HG02970 (cell line): ENCODE data around the gene LIPI.
"Not testable (repeated sequence)": the region's sequence is repeated elsewhere in the genome, so short reads cannot be mapped to it uniquely, and the experiment has no call there.

Source experiments
- ATAC-seq: cut with Tn5 transposase; IDR thresholded peaks from one replicate; pipeline ENCODE4 v1.9.1; 2021; ENCODE audit warnings: mild to moderate bottlenecking, moderate library complexity, moderate number of reproducible peaks; ENCODE audit not compliant: unreplicated experiment, low FRiP score

LIPI gene

DNA sequence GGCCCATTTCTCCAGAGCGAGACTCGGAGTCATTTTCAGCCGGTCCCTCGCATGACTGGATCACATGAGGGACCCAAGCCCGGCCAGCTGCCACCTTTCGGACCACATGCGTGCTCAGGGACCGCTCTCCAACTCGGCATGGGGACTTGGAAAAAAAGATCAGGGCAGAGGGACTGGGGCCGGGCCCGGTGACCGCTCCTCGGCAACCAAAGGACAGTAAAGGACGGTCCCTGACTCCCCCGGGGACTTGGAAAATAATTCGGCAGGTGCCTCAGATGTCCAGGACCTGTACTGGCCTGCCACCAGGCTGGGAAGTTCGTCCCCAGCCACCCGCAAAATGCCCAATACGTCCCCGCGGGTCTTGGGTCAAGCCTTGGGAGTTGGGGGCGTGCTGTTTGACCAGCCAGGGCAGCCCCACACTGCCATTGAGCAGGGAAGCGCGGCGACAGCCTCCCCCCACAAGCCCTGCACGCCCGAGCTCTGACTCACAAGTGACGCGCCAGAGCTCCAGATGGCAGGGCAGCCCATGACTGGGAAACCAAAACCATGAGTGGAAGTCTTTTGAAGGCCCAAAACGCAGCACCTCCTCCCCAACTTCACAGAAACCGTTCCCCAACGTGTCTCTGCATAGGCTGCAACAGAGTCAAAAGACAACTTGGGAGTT, 134.5 kb downstream of the LIPI start:
- no peak for ATAC-seq

DNA sequence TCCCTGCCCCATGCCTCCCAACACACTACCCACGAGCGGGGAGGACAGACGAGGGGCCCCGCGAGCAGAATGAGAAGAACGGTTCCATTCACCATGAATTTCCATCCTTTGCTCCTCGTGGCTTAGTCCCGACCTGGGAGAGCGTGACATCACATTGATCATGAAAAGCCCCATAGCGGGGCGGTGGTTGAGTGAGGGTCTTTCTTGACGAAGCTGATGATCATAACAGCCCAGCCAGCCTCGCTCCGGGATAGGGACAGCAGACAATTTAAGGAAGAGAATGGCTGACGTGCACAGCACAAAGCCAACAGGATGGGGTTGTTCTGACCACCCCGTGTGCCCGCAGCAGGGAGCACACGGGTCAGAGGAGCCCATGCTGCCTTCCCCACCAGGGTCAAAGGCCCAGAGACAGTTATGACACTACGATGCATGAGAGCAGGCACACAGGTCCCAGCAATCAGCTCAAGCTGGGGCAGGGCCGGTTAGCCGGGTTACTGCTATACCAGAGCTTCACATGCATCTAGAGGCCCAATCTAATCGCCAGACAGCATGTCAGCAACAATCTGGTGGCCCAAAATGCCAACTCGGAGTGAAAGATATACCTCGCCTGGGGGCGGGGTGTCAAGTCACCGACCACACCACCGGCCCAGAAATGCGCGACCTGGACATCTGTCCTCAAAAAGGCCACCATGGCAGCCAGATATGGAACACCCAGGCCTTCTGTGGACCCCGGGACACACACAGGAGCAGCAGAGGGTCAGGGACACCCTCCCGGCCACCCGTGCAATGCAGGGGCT, 135.2 kb downstream of the LIPI start:
- ATAC-seq: no peak

DNA sequence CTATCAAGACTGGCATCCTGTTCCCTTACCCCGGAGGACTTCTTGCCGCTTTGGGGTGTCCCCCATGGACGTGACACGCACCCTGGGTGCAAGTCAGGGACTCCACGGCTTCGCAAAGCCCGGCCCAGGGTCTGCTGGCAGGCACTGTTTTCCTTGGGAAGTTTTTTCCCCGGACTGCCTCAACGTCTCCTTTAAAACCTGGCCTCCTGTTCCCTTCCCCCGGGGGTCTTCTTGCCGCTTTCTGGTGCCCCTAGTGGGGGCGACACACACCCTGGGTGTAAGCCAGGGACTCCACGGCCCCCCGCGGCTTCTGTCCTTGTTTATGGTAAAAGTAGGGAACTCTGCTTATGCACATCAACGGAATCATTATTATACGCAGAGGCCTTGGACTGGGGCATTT, 136.6 kb downstream of the LIPI start:
- ATAC-seq: no peak

DNA sequence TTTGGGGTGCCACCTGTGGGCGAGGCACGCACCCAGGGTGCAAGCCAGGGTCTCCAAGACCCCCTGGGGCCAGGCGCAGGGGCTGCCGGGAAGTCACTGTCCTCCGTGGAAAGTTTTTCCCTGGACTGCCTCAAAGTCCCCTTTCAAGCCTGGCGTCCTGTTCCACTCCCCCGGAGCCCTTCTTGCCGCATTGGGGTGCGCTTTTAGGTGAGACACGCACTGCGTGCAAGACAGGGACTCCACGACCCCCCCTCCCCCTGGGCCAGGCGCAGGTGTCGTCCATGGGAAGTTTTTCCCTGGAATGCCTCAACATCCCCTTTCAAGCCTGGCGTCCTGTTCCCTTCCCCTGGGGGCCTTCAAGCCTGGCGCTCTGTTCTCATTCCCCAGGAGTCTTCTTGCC, 137.1 kb downstream of the LIPI start:
- no peak for ATAC-seq

DNA sequence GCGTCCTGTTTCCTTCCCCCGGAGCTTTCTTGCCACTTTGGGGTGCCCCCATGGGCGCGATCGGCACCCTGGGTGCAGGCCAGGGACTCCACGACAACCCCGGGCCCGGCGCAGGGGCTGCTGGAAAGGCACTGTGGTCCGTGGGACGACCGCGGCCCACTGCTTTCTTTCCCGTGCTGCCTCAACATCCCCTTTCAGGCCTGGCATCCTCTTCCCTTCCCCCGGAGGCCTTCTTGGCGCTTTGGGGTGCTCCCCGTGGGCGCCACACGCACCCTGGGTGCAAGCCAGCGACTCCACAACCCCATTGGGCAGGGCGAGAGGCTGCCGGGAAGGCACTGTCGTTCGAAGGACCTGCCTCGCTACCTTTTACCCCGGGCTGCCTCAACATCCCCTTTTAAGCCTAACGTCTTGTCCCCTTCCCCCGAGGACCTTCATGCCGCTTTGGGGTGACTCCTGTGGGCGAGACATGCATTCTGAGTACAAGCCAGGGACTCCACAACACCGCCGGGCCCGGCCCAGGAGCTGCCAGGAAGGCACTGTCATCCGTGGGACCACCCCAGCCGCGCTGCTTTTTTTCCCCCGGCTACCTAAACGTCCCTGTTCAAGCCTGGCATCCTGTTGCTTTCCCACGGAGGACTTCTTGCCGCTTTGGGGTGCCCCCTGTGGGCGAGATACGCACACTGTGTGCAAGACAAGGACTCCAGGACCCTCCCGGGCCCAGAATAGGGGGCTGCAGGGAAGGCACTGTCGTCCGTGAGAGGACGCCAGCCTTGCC, 137.8 kb downstream of the LIPI start:
- no peak for ATAC-seq

DNA sequence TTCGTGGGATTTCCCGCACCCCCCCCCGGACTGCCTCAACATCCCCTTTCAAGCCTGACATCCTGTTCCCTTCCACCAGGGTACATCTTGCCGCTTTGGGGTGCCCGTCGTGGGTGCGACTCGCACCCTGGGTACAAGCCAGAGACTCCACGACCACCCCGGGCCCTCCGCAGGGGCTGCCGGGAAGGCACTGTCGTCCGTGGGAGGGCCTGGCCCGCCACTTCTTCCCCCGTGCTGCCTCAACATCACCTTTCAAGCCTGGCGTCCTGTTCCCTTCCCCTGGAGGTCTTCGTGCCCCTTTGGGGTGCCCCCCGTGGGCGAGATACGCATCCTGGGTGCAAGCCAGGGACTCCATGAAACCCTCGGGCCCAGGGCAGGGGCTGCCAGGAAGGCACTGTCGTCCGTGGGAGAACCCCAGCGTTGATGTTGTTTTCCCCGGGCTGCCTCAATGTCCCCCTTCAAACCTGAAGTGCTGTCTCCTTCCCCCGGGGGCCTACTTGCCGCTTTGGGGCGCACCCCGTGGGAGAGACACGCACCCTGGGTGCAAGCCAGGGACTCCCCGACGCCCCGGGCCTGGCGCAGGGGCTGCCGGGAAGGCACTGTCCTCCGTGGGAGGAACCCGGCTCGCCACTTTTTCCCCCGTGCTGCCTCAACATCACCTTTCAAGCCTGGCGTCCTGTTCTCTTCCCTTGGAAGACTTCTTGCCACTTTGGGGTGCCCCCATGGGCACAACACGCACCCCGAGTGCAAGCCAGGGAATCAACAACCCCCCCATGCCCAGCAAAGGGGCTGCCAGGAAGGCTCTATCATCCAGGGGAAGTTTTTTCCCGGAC, 138.6 kb downstream of the LIPI start:
- no peak for ATAC-seq

DNA sequence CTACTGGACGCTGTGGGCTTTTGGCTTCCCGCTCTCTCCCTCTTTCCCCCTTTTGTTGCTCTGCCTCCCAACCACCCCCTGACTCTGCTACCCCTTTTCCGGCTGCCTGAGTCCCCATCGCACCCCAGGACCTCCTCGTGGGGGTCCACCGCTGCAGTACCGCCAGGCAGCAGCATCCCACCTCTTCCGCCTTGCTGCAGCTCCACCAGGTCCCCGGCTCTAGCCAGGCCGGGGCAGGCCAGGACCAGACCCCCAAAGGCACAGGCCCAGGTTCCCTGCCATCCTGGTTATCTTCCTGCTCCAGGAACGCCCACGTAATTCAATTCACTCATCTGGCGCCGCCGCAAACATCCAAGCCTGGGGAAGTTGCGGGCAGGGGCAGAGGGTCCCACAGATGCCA, 139.8 kb downstream of the LIPI start:
- ATAC-seq: no peak

DNA sequence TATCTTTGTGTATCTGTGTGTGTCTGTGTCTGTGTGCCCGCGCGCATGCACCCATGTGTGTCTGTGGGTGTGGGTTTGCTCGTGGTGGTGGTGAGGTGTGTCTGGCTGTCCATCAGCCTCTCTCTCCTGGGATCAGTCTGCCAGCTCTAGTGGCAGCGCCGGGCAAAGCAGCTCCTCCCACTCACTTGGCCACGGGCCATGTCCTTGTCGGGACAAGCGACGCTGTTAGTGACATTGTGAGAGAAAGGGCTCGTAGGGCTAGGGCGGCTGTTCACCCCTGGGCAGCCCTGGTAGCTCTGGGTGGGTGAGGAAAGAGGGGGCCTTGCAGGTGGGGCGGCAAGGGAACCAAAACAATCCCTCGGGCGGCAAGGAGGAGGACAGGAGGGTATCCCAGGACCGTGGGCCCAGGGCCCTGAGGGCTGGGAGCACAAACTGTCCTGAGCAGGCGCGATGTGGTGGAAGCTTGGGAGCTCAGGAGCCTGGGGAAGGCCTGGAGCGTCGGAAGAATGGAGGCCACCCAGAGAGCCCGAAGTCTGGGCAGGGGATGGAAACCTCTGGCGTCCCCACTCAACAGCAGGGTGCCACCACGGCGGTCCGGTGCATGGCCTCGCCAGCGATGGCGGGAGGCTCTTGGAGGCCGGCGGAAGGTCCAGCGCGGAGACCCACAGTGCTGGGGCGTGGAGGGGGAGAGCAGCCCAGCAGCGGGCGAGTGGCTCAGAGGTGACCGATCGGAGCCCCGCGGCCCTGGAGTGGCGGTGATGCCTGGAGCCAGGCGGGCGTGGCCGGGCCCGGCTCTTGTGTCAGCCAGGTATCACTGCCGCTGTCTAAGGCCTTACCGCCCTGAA, 140.5 kb downstream of the LIPI start:
- ATAC-seq: no peak

DNA sequence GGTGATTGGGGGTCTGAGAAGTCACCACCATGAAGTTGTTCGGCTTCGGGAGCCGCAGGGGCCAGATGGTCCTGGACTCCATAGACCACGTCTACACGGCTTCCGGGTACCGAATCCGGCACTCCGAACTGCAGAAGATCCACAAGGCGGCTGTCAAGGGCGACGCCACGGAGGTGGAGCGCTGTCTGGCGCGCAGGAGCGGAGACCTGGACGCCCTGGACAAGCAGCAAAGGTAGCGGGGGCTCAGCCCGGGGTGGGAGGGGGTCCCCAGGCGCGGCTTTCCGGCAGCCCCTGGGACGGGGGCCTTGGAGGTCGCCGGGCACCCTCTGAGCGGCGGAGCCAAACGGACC, 146.5 kb downstream of the LIPI start:
- ATAC-seq: no peak

DNA sequence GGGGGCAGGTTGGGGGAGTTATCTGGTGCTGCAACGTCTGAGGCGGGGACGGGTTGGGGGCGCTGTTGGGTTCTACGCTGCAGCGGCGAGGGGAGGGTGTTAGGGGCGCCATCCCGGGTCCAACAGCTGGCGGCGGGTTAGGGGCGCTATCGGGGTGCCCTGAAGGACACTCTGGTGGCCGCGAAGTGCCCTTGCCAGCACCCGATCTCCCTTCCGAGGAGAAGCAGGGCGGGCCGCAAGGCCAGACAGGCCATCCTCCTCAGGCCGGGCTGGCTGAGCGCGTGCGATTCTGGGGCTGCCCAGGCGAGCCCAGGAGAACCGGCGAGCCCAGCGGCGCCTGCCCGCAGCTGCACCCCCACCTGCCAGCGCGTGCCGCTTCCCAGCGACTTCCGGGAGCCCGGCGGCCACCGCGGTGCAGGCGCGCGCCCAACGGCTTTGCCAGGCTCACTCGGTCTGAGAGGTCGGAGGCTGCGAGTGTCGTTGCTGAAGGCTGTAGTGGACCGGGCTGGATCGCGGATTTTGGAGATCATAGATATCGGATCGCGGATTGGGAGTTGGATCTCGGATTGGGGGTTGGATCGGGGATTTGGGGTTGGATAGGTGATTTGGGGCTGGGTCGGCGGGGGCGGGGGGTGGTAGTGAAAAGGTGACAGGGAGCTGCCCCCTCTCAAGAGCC, 147.0 kb downstream of the LIPI start:
- ATAC-seq: not testable (repeated sequence)

DNA sequence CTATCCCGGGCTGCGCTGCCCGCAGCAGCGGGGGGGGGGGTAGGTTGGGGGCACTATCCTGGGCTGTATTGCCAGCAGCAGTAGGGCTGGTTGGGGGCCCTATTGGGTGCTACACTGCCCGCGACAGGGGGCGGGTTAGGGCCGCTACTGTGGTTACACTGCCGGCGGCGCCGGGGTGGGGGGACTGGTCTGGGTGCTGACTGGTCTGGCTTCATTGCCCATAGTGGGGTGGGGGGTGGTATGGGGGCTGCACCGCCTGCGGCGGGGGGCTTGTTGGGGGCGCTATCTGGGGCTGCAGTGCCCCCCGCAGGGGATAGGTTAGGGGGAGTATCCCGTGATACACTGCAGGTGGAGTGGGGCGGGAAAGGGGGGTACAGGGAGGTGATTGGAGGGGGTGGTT, 148.1 kb downstream of the LIPI start:
- ATAC-seq: not testable (repeated sequence)

DNA sequence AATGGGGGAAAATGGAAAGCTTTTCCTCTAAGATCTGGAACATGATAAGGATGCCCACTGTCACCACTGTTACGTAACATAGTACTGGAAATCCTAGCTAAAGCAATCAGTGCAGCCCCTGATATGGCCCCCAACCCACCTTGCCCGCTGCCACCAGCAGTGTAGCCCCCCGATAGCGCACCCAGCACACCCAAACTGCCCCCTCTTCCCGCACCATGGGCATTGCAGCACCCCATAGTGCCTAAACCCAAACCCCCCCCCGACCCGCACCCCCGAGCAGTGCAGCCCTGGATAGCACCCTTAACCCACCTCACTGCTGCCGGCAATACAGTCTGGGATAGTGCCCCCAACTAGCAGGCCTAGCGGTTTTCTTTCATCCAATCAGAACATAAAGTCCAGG, 148.9 kb downstream of the LIPI start:
- not testable (repeated sequence) for ATAC-seq

DNA sequence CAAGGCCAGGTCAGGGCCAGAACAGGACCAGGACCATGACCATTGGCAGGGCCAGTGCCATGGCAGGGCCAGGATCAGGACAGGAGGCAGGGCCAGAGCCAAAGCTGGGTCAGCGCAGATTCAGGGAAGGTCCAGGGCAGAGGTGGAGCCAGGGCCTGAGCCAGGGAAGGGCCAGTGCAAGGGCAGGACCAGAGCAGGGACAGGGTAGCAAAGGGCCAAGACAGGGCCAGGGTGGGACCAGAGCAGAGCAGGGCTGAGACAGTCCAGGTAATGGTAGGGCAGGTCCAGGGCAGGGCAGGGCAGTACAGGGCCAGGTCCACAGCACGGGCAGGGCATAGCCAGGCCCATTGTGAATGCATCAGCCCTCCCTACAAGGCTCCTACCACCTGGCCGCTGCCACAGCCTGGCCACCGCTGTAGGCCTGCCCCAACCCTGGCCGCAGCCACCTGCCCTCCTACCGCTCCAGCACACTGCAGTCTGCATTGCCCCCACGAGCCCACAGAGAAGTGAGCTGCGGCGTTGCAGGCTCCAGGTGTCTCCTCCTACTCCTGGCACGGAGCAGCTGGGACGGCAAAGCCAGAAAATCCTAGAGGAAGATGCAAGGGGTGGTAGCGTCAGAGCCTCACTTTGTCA, 151.6 kb downstream of the LIPI start:
- not testable (repeated sequence) for ATAC-seq
